H9 (cell line): ENCODE measurements around the gene PPFIA4. TPM values are rescaled to one million over a fixed set of nuclear protein-coding genes. Genes with fewer than 3 reads are reported as not detected.

ENCODE experiments used
- DNase-seq: peaks from one replicate; pipeline ENCODE4 v3.0.0-alpha.2; 2017
- H2AFZ ChIP-seq: one replicate; pipeline ENCODE4 v1.6.1; 2013; ENCODE audit warnings: mild to moderate bottlenecking, low read length, control low read depth, moderate library complexity
- H2AK5ac ChIP-seq: 2 replicates; pipeline ENCODE4 v1.6.1; 2013; ENCODE audit warnings: low read length, control low read depth, mixed read lengths; ENCODE audit not compliant: insufficient read length
- H2BK120ac ChIP-seq: one replicate; pipeline ENCODE4 v1.6.1; 2013; ENCODE audit warnings: low read depth, mild to moderate bottlenecking, low read length, control low read depth, inconsistent platforms; ENCODE audit not compliant: poor library complexity, severe bottlenecking
- H2BK12ac ChIP-seq: 2 replicates; pipeline ENCODE4 v1.6.1; 2013; ENCODE audit warnings: low read length, control low read depth, mixed read lengths, low read depth; ENCODE audit not compliant: insufficient read length
- H2BK15ac ChIP-seq: 2 replicates; pipeline ENCODE4 v1.6.1; 2013; ENCODE audit warnings: low read depth, low read length, control low read depth
- H2BK20ac ChIP-seq: one replicate; pipeline ENCODE4 v1.6.1; 2013; ENCODE audit warnings: low read depth, mild to moderate bottlenecking, low read length, control low read depth, inconsistent platforms; ENCODE audit not compliant: poor library complexity, severe bottlenecking
- H2BK5ac ChIP-seq: 2 replicates; pipeline ENCODE4 v1.6.1; 2013; ENCODE audit warnings: low read length, control low read depth, mixed read lengths; ENCODE audit not compliant: insufficient read length
- H3K14ac ChIP-seq: 2 replicates; pipeline ENCODE4 v1.6.1; 2013; ENCODE audit warnings: low read length, control low read depth; ENCODE audit not compliant: insufficient read depth
- H3K18ac ChIP-seq: 2 replicates; pipeline ENCODE4 v1.6.1; 2013; ENCODE audit warnings: low read depth, mild to moderate bottlenecking, mixed read lengths, low read length, control low read depth; ENCODE audit not compliant: insufficient read length
- H3K23ac ChIP-seq: 2 replicates; pipeline ENCODE4 v1.6.1; 2013; ENCODE audit warnings: low read length, control low read depth, mixed read lengths, low read depth; ENCODE audit not compliant: insufficient read length
- H3K23me2 ChIP-seq: 2 replicates; pipeline ENCODE4 v1.6.1; 2013; ENCODE audit warnings: low read depth, mild to moderate bottlenecking, mixed read lengths, low read length, control low read depth; ENCODE audit not compliant: insufficient read length, poor library complexity, severe bottlenecking
- H3K27ac ChIP-seq: 2 replicates; pipeline ENCODE4 v1.5.1; 2013; ENCODE audit warnings: low read length, control low read depth, mixed read lengths, low read depth; ENCODE audit not compliant: insufficient read length
- H3K27me3 ChIP-seq: 2 replicates; pipeline ENCODE4 v1.6.1; 2013; ENCODE audit warnings: low read length, control low read depth, inconsistent platforms; ENCODE audit not compliant: insufficient read depth
- H3K4ac ChIP-seq: 2 replicates; pipeline ENCODE4 v1.6.1; 2013; ENCODE audit warnings: low read depth, mild to moderate bottlenecking, control low read depth, inconsistent platforms, low read length, moderate library complexity
- H3K4me1 ChIP-seq: 2 replicates; pipeline ENCODE4 v1.6.1; 2013; ENCODE audit warnings: low read length, control low read depth, inconsistent platforms; ENCODE audit not compliant: insufficient read depth
- H3K4me2 ChIP-seq: 2 replicates; pipeline ENCODE4 v1.6.1; 2013; ENCODE audit warnings: low read length, control low read depth, mixed read lengths; ENCODE audit not compliant: insufficient read length, insufficient read depth
- H3K56ac ChIP-seq: 2 replicates; pipeline ENCODE4 v1.6.1; 2013; ENCODE audit warnings: low read depth, mild to moderate bottlenecking, mixed read lengths, low read length, control low read depth; ENCODE audit not compliant: insufficient read length
- H3K79me1 ChIP-seq: 2 replicates; pipeline ENCODE4 v1.6.1; 2013; ENCODE audit warnings: low read depth, mild to moderate bottlenecking, moderate library complexity, low read length, control low read depth, inconsistent platforms; ENCODE audit not compliant: insufficient read depth, poor library complexity, severe bottlenecking
- H3K79me2 ChIP-seq: 2 replicates; pipeline ENCODE4 v1.6.1; 2013; ENCODE audit warnings: low read length, control low read depth, inconsistent platforms; ENCODE audit not compliant: insufficient read depth
- H3K9ac ChIP-seq: 2 replicates; pipeline ENCODE4 v1.6.1; 2013; ENCODE audit warnings: low read length, control low read depth, mixed read lengths; ENCODE audit not compliant: insufficient read length; ENCODE audit errors: extremely low read depth
- H3K9me3 ChIP-seq: one replicate; pipeline ENCODE4 v1.6.1; 2013; ENCODE audit warnings: low read depth, low read length, inconsistent platforms; ENCODE audit not compliant: control insufficient read depth
- H3T11ph ChIP-seq: one replicate; pipeline ENCODE4 v1.6.1; 2013; ENCODE audit warnings: mild to moderate bottlenecking, low read length, control low read depth, inconsistent platforms
- H4K20me1 ChIP-seq: one replicate; pipeline ENCODE4 v1.6.1; 2013; ENCODE audit not compliant: control insufficient read depth, insufficient read length, insufficient read depth
- H4K5ac ChIP-seq: 2 replicates; pipeline ENCODE4 v1.6.1; 2013; ENCODE audit warnings: low read depth, mild to moderate bottlenecking, mixed read lengths, low read length, control low read depth; ENCODE audit not compliant: insufficient read length
- H4K8ac ChIP-seq: replicated peaks from 2 replicates; pipeline ENCODE4 v1.6.1; 2013; ENCODE audit warnings: low read length, control low read depth, mixed read lengths, low read depth; ENCODE audit not compliant: insufficient read length
- H4K91ac ChIP-seq: 2 replicates; pipeline ENCODE4 v1.6.1; 2013; ENCODE audit warnings: low read depth, mild to moderate bottlenecking, moderate library complexity, mixed read lengths, low read length, control low read depth; ENCODE audit not compliant: insufficient read length
- H3K27ac Mint-ChIP-seq, 3 experiments: 2 replicates in 2 of 3; 3 replicates in 1 of 3; pipeline ENCODE4 v1.8.0; 2020 to 2021; ENCODE audit warnings: mixed read lengths in 3 of 3, mild to moderate bottlenecking in 1 of 3, moderate library complexity in 1 of 3
- H3K27me3 Mint-ChIP-seq: 2 replicates; pipeline ENCODE4 v1.8.0; 2021; ENCODE audit warnings: low read depth, mild to moderate bottlenecking, moderate library complexity, mixed read lengths
- H3K36me3 Mint-ChIP-seq, 3 experiments: 2 replicates in 2 of 3; 3 replicates in 1 of 3; pipeline ENCODE4 v1.8.0; 2020 to 2021; ENCODE audit warnings: low read depth in 3 of 3, mixed read lengths in 3 of 3; ENCODE audit not compliant: insufficient read depth in 1 of 3
- H3K4me1 Mint-ChIP-seq, 2 experiments: 2 replicates each; pipeline ENCODE4 v1.8.0; 2020; ENCODE audit warnings: mixed read lengths in 2 of 2
- H3K4me3 Mint-ChIP-seq, 2 experiments: 2 replicates in 1 of 2; 3 replicates in 1 of 2; pipeline ENCODE4 v1.8.0; 2020 to 2021; ENCODE audit warnings: mild to moderate bottlenecking in 2 of 2, mixed read lengths in 2 of 2, moderate library complexity in 1 of 2
- H3K9me3 Mint-ChIP-seq, 2 experiments: 2 replicates in 1 of 2; 3 replicates in 1 of 2; pipeline ENCODE4 v1.8.0; 2020; ENCODE audit warnings: mild to moderate bottlenecking in 2 of 2, mixed read lengths in 2 of 2, moderate library complexity in 1 of 2
- whole genome bisulfite sequencing: extraction: QIAGEN DNeasy Blood & Tissue Kit; methylation state at CpG from one replicate; pipeline ENCODE4 v1.1.7; 2013; ENCODE audit warnings: missing lambda C conversion rate, low lambda C conversion rate, mixed read lengths; ENCODE audit not compliant: insufficient read length; ENCODE audit errors: extremely low coverage; 5-methylcytosine and 5-hydroxymethylcytosine counted together
- total RNA-seq: library from RNA; stranded (reverse); gene quantifications from 2 replicates; pipeline ENCODE4 v1.2.1, GENCODE V29; 2021
- TF ChIP-seq, protein P1 (sequence below): fragments of 200-600 bp; sonication (generic); conservative IDR thresholded peaks from 3 replicates; pipeline ENCODE4 v1.8.0; 2021; ENCODE audit warnings: antibody characterized with exemption, mild to moderate bottlenecking

PPFIA4 gene
- total RNA-seq, 1 experiment from 2014 or later = 3.9 TPM

DNA sequence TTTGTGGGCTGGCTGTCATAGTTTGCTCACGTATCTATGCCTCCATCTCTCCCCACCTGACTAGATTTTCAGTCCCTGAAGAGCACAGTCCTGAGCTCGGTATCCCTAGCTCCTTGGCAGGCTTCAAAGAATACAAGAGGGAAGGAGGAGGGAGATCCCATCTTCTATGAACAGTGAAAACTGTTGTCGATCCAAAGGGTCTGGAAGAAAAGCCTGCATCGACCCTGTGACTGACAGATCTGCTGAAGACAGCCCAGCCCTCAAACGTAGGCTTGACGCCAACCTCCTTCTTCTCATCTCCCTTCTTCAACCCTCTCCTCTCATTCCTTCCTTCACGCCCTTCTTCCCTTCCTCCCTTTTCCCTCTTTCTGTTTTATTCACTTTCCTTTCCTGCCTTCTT is 87.9 kb downstream of the PPFIA4 start:
- H4K20me1 ChIP-seq = no peaks in the 10 kb centered on the region
- H4K91ac ChIP-seq = no peak overlapping the region
- Mint-ChIP-seq H3K4me3 (no peak overlapping the region), H3K4me1 (peaks cover 0 to 4% of the 10 kb centered on the region in 2 experiments; a peak in 1 of 4 replicates), H3K9me3 (no peaks in the 10 kb centered on the region; a peak in 1 of 5 replicates), H3K27ac (no peak overlapping the region), H3K27me3 (peaks cover 43% of the 10 kb centered on the region), H3K36me3 (no peaks in the 10 kb centered on the region)
- H2AK5ac ChIP-seq = no peak overlapping the region
- H3K9ac ChIP-seq = no peak overlapping the region
- H3K56ac ChIP-seq = no peak overlapping the region
- no peak overlapping the region for H3K14ac ChIP-seq
- H2BK20ac ChIP-seq = no peak overlapping the region
- H3K79me1 ChIP-seq = no peaks in the 10 kb centered on the region
- H2BK12ac ChIP-seq = no peak overlapping the region
- H4K5ac ChIP-seq = no peak overlapping the region
- DNase-seq = no peak
- H2BK5ac ChIP-seq = no peak overlapping the region
- 100% methylated on average over 1 of the region's 7 CpGs for WGBS
- H3K4ac ChIP-seq = no peak overlapping the region
- H2BK120ac ChIP-seq = no peak overlapping the region
- no peak overlapping the region for H3K23ac ChIP-seq
- no peak overlapping the region for H4K8ac ChIP-seq
- H3K9me3 ChIP-seq = no peaks in the 10 kb centered on the region
- H3K23me2 ChIP-seq = no peaks in the 10 kb centered on the region
- H3K4me2 ChIP-seq = no peak overlapping the region
- no peak overlapping the region for H3T11ph ChIP-seq
- no peak overlapping the region for H2BK15ac ChIP-seq
- no peaks in the 10 kb centered on the region for H3K4me1 ChIP-seq
- no peak overlapping the region for H3K18ac ChIP-seq
- no peak overlapping the region for H2AFZ ChIP-seq
- H3K27me3 ChIP-seq = no peaks in the 10 kb centered on the region
- H3K27ac ChIP-seq = no peak overlapping the region
- no peaks in the 10 kb centered on the region for H3K79me2 ChIP-seq
- TF ChIP-seq, protein P1, sequence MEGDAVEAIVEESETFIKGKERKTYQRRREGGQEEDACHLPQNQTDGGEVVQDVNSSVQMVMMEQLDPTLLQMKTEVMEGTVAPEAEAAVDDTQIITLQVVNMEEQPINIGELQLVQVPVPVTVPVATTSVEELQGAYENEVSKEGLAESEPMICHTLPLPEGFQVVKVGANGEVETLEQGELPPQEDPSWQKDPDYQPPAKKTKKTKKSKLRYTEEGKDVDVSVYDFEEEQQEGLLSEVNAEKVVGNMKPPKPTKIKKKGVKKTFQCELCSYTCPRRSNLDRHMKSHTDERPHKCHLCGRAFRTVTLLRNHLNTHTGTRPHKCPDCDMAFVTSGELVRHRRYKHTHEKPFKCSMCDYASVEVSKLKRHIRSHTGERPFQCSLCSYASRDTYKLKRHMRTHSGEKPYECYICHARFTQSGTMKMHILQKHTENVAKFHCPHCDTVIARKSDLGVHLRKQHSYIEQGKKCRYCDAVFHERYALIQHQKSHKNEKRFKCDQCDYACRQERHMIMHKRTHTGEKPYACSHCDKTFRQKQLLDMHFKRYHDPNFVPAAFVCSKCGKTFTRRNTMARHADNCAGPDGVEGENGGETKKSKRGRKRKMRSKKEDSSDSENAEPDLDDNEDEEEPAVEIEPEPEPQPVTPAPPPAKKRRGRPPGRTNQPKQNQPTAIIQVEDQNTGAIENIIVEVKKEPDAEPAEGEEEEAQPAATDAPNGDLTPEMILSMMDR = no peak
